Trophoblast cell (in vitro differentiated cells and primary cell): ENCODE measurements around the gene MANSC4.

ENCODE experiments used
- DNase-seq, 2 donors: peaks; one replicate each; pipeline ENCODE4 v3.0.0-alpha.2; 2016
- H2AFZ ChIP-seq: 2 replicates; pipeline ENCODE4 v1.6.1; 2013; ENCODE audit warnings: low read length, moderate library complexity, mild to moderate bottlenecking; ENCODE audit not compliant: insufficient read depth, poor library complexity
- H2AK5ac ChIP-seq: 2 replicates; pipeline ENCODE4 v1.6.1; 2013; ENCODE audit warnings: mild to moderate bottlenecking, low read length
- H2BK120ac ChIP-seq: 2 replicates; pipeline ENCODE4 v1.6.1; 2013; ENCODE audit warnings: low read length, mild to moderate bottlenecking, moderate library complexity; ENCODE audit not compliant: insufficient read depth, poor library complexity
- H2BK12ac ChIP-seq: 2 replicates; pipeline ENCODE4 v1.6.1; 2013; ENCODE audit warnings: mild to moderate bottlenecking, low read length, moderate library complexity
- H2BK5ac ChIP-seq: 2 replicates; pipeline ENCODE4 v1.6.1; 2013; ENCODE audit warnings: low read length, low read depth, moderate library complexity, mild to moderate bottlenecking; ENCODE audit not compliant: poor library complexity
- H3K14ac ChIP-seq: 2 replicates; pipeline ENCODE4 v1.6.1; 2013; ENCODE audit warnings: mild to moderate bottlenecking, low read length
- H3K18ac ChIP-seq: 2 replicates; pipeline ENCODE4 v1.6.1; 2013; ENCODE audit warnings: mild to moderate bottlenecking, low read length
- H3K23ac ChIP-seq: 2 replicates; pipeline ENCODE4 v1.6.1; 2013; ENCODE audit warnings: low read length
- H3K27ac ChIP-seq: 2 replicates; pipeline ENCODE4 v1.5.1; 2013; ENCODE audit warnings: low read depth, mild to moderate bottlenecking, inconsistent platforms, low read length, moderate library complexity
- H3K27me3 ChIP-seq: 2 replicates; pipeline ENCODE4 v1.6.1; 2013; ENCODE audit warnings: inconsistent platforms, mild to moderate bottlenecking, low read length, moderate library complexity; ENCODE audit not compliant: insufficient read depth
- H3K36me3 ChIP-seq, 2 experiments: 1 replicate in 1 of 2; 2 replicates in 1 of 2; pipeline ENCODE4 v1.6.1; 2013; ENCODE audit warnings: low read length in 2 of 2, mild to moderate bottlenecking in 2 of 2, moderate library complexity in 1 of 2; ENCODE audit not compliant: insufficient read depth in 2 of 2, control insufficient read depth in 1 of 2
- H3K4ac ChIP-seq: 2 replicates; pipeline ENCODE4 v1.6.1; 2013; ENCODE audit warnings: low read depth, mild to moderate bottlenecking, low read length, moderate library complexity
- H3K4me1 ChIP-seq, 2 experiments: 1 replicate in 1 of 2; 2 replicates in 1 of 2; pipeline ENCODE4 v1.6.1; 2013; ENCODE audit warnings: low read length in 2 of 2, mild to moderate bottlenecking in 2 of 2, moderate library complexity in 1 of 2; ENCODE audit not compliant: insufficient read depth in 2 of 2, control insufficient read depth in 1 of 2
- H3K4me2 ChIP-seq: 2 replicates; pipeline ENCODE4 v1.6.1; 2013; ENCODE audit warnings: inconsistent platforms, mild to moderate bottlenecking, low read length, moderate library complexity
- H3K4me3 ChIP-seq: 2 replicates; pipeline ENCODE4 v1.5.1; 2013; ENCODE audit warnings: mild to moderate bottlenecking, low read depth, low read length, inconsistent platforms
- H3K79me1 ChIP-seq: one replicate; pipeline ENCODE4 v1.6.1; 2013; ENCODE audit warnings: low read length
- H3K79me2 ChIP-seq: 2 replicates; pipeline ENCODE4 v1.6.1; 2013; ENCODE audit warnings: low read length, mild to moderate bottlenecking; ENCODE audit not compliant: control insufficient read depth, insufficient read depth, poor library complexity
- H3K9ac ChIP-seq: 2 replicates; pipeline ENCODE4 v1.6.1; 2013; ENCODE audit warnings: mild to moderate bottlenecking, low read length
- H3K9me3 ChIP-seq: 2 replicates; pipeline ENCODE4 v1.6.1; 2013; ENCODE audit warnings: low read depth, mild to moderate bottlenecking, control low read depth, inconsistent platforms, low read length; ENCODE audit not compliant: insufficient read depth
- H4K12ac ChIP-seq: 2 replicates; pipeline ENCODE4 v1.6.1; 2013; ENCODE audit warnings: low read depth, mild to moderate bottlenecking, low read length, moderate library complexity
- H4K8ac ChIP-seq: 2 replicates; pipeline ENCODE4 v1.6.1; 2013; ENCODE audit warnings: low read depth, mild to moderate bottlenecking, low read length, moderate library complexity
- H4K91ac ChIP-seq: one replicate; pipeline ENCODE4 v1.6.1; 2013; ENCODE audit warnings: low read depth, mild to moderate bottlenecking, low read length, moderate library complexity
- WGBS: extraction: QIAGEN DNeasy Blood & Tissue Kit; methylation state at CpG from one replicate; pipeline ENCODE4 v1.1.7; 2013; ENCODE audit warnings: missing lambda C conversion rate; ENCODE audit not compliant: insufficient read length, insufficient coverage; ENCODE audit errors: extremely low coverage; 5-methylcytosine and 5-hydroxymethylcytosine counted together

MANSC4 gene

GRCh38 chr12:27806259-27806658 lies 26.2 kb upstream of the MANSC4 start:
- Histone ChIP-seq H3K9ac (no peak overlapping the region), H2BK120ac (no peak overlapping the region), H3K14ac (no peak overlapping the region), H3K27ac (no peak overlapping the region), H3K79me2 (no peaks in the 10 kb centered on the region), H2AFZ (no peak overlapping the region), H4K12ac (no peak overlapping the region), H4K91ac (no peak overlapping the region), H3K4me3 (no peak overlapping the region), H3K4ac (no peak overlapping the region), H2BK12ac (no peak overlapping the region), H2AK5ac (no peak overlapping the region), H3K36me3 (no peaks in the 10 kb centered on the region), H3K4me1 (no peaks in the 10 kb centered on the region), H2BK5ac (no peak overlapping the region), H3K4me2 (no peak overlapping the region), H3K18ac (no peak overlapping the region), H3K9me3 (no peaks in the 10 kb centered on the region), H3K23ac (no peak overlapping the region), H3K79me1 (no peaks in the 10 kb centered on the region), H4K8ac (no peak overlapping the region), H3K27me3 (no peaks in the 10 kb centered on the region)
- WGBS = no CpG with 5 or more reads among the region's 4 CpGs
- no peak for DNase-seq

GRCh38 chr12:27805238-27805637 lies 25.2 kb upstream of the MANSC4 start:
- no peak overlapping the region for H2BK12ac ChIP-seq
- H3K4me3 ChIP-seq = no peak overlapping the region
- H3K4ac ChIP-seq = no peak overlapping the region
- no peak overlapping the region for H2BK120ac ChIP-seq
- H3K4me2 ChIP-seq = no peak overlapping the region
- no peaks in the 10 kb centered on the region for H3K36me3 ChIP-seq
- WGBS = no CpG with 5 or more reads among the region's 1 CpG
- no peak overlapping the region for H4K12ac ChIP-seq
- no peak overlapping the region for H3K9ac ChIP-seq
- no peak overlapping the region for H4K8ac ChIP-seq
- H3K27ac ChIP-seq = no peak overlapping the region
- H3K79me1 ChIP-seq = no peaks in the 10 kb centered on the region
- DNase-seq = no peak
- no peak overlapping the region for H3K23ac ChIP-seq
- H4K91ac ChIP-seq = no peak overlapping the region
- H3K18ac ChIP-seq = no peak overlapping the region
- H3K4me1 ChIP-seq = no peaks in the 10 kb centered on the region
- no peak overlapping the region for H2AFZ ChIP-seq
- H3K9me3 ChIP-seq = no peaks in the 10 kb centered on the region
- H2BK5ac ChIP-seq = no peak overlapping the region
- H3K14ac ChIP-seq = no peak overlapping the region
- no peak overlapping the region for H2AK5ac ChIP-seq
- H3K27me3 ChIP-seq = no peaks in the 10 kb centered on the region
- no peaks in the 10 kb centered on the region for H3K79me2 ChIP-seq

- Histone ChIP-seq H3K79me2 (no peaks in the 10 kb centered on the region), H3K4me1 (no peaks in the 10 kb centered on the region), H3K27me3 (no peaks in the 10 kb centered on the region), H2AFZ (no peak overlapping the region), H3K27ac (no peak overlapping the region), H4K91ac (no peak overlapping the region), H3K9me3 (no peaks in the 10 kb centered on the region), H4K8ac (no peak overlapping the region), H3K79me1 (no peaks in the 10 kb centered on the region), H2BK12ac (no peak overlapping the region), H3K4me2 (no peak overlapping the region), H3K36me3 (peaks cover 0 to under 1% of the 10 kb centered on the region in 2 experiments), H3K9ac (no peak overlapping the region), H3K4ac (no peak overlapping the region), H3K18ac (no peak overlapping the region), H2BK5ac (no peak overlapping the region), H3K14ac (no peak overlapping the region), H2AK5ac (no peak overlapping the region), H3K4me3 (no peak overlapping the region), H2BK120ac (no peak overlapping the region), H4K12ac (no peak overlapping the region), H3K23ac (no peak overlapping the region)
- WGBS = no CpG with 5 or more reads among the region's 2 CpGs
- DNase-seq = no peak
Measured at GRCh38 chr12:27802936-27803335, 22.9 kb upstream of the MANSC4 start.

GRCh38 chr12:27802511-27802910 lies 22.5 kb upstream of the MANSC4 start:
- Histone ChIP-seq H3K4me2 (no peak overlapping the region), H3K79me2 (no peaks in the 10 kb centered on the region), H2BK120ac (no peak overlapping the region), H3K9me3 (peaks cover 3% of the 10 kb centered on the region), H3K27ac (no peak overlapping the region), H3K14ac (no peak overlapping the region), H3K4ac (no peak overlapping the region), H3K4me3 (no peak overlapping the region), H3K23ac (no peak overlapping the region), H3K27me3 (no peaks in the 10 kb centered on the region), H4K12ac (no peak overlapping the region), H4K91ac (no peak overlapping the region), H3K18ac (no peak overlapping the region), H3K4me1 (no peaks in the 10 kb centered on the region), H3K79me1 (no peaks in the 10 kb centered on the region), H3K9ac (no peak overlapping the region), H4K8ac (no peak overlapping the region), H2BK12ac (no peak overlapping the region), H3K36me3 (peaks cover 4 to 5% of the 10 kb centered on the region in 2 experiments), H2AFZ (no peak overlapping the region), H2BK5ac (no peak overlapping the region), H2AK5ac (no peak overlapping the region)
- no peak for DNase-seq
- WGBS = no CpG with 5 or more reads among the region's 4 CpGs
